Stimulated activated CD4-positive, alpha-beta T cell treated with anti-CD3 and anti-CD28 coated beads, Interleukin-1b, Interleukin-23, amount 100 ng/mL, for 24 hours (primary cell): ENCODE results near the gene CSE1L.
"Not testable (repeated sequence)": the region's sequence is repeated elsewhere in the genome, so short reads cannot be mapped to it uniquely, and the experiment has no call there.

Experiments
- DNase-seq, 4 experiments: peaks; one replicate each; pipeline ENCODE4 v3.0.0-alpha.2; 2020; ENCODE audit warnings: low read depth in 4 of 4, low spot score in 1 of 4

The CSE1L gene, protein sequence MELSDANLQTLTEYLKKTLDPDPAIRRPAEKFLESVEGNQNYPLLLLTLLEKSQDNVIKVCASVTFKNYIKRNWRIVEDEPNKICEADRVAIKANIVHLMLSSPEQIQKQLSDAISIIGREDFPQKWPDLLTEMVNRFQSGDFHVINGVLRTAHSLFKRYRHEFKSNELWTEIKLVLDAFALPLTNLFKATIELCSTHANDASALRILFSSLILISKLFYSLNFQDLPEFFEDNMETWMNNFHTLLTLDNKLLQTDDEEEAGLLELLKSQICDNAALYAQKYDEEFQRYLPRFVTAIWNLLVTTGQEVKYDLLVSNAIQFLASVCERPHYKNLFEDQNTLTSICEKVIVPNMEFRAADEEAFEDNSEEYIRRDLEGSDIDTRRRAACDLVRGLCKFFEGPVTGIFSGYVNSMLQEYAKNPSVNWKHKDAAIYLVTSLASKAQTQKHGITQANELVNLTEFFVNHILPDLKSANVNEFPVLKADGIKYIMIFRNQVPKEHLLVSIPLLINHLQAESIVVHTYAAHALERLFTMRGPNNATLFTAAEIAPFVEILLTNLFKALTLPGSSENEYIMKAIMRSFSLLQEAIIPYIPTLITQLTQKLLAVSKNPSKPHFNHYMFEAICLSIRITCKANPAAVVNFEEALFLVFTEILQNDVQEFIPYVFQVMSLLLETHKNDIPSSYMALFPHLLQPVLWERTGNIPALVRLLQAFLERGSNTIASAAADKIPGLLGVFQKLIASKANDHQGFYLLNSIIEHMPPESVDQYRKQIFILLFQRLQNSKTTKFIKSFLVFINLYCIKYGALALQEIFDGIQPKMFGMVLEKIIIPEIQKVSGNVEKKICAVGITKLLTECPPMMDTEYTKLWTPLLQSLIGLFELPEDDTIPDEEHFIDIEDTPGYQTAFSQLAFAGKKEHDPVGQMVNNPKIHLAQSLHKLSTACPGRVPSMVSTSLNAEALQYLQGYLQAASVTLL

GRCh38 chr20:49046087-49046900 lies at the start of gene CSE1L:
Gene CSE1L (plus strand): TSS chr20:49046312. CDS start chr20:49058464, 12,152 bp downstream.
- peak; percentile 85 to 95 (median 90) for DNase-seq

DNA sequence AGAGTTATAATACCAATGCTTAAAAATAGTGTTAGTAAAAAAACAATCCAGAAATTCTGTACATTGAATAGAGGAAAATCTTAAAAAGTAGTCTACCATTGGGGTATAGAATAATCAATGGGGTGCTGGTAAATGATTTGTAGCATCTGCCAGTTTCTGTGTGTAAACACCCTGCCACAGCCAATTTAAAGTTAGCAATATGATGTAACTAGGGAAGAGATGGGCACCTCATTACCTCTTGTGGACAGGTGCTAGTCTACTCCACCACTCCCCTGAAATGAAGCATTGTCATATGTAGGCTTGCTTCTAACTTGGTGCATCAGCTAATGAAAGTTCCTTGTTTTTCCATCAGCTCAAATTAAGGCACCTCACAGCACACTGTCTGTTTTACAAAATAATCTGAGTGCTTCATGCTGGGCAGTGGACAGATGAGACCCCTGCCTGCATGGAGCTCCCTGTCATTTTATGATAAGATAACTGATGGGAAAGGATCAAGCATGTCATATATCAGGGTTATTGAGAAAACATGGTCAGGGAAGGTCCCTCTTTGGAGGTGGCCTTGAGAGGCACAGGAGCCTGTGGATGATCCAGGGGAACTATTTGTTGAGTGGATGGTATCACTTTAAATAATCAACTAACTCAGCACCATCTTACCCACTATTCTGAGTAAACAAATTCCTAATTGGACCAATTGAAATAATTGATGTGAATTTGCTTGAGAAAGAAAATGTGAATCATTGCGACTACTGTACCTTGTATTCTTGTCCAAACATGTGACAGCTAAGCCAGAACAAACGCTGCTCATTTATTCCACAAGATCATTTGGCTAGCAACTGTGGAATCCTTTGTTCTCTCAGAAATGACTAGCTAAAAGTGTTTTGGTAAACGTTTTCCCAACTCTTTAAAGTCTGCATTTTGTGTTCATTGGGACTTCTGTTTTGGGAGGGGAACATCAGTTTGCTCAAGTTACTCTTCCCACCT lies 45.9 kb upstream of the CSE1L start:
- no peak for DNase-seq

DNA sequence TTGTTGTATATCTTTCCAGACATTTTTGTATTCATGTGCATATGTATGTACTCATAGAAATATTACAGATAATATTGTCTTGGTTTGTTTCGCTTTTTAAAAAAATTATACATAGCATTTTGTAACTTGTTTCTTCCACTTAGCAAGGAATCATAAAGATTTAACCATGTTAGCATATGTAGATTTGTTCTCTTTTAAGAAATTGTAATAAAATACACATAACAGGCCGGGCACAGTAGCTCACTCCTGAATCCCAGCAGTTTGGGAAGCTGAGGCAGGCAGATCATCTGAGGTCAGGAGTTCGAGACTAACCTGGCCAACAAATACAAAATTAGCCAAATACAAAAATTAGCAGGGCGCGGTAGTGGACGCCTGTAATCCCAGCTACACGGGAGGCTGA lies 44.4 kb upstream of the CSE1L start:
- DNase-seq = no peak

GRCh38 chr20:49006446-49006980 lies 39.6 kb upstream of the CSE1L start:
- no peak for DNase-seq

- DNase-seq = no peak
Measured at GRCh38 chr20:49009899-49010631, 36.0 kb upstream of the CSE1L start.

DNA sequence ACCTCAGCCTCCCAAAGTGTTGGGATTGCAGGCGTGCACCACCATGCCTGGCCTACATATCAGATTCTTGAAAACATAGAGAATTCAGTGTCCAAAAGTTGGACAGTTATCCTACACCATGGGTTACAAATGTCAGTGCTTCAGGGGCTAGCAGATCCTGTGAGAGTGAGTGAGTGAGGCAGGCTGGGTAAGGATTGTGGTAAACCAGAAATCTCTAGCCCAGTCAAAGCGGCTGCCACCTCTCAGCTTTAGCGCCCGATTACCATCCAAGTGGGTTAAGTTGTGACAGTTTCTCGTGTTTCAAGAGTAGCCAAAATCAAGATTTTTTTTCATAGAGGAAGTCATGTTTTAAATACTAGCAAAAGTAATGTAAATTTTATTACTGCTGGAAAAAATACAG lies 21.9 kb upstream of the CSE1L start:
- no peak for DNase-seq

DNA sequence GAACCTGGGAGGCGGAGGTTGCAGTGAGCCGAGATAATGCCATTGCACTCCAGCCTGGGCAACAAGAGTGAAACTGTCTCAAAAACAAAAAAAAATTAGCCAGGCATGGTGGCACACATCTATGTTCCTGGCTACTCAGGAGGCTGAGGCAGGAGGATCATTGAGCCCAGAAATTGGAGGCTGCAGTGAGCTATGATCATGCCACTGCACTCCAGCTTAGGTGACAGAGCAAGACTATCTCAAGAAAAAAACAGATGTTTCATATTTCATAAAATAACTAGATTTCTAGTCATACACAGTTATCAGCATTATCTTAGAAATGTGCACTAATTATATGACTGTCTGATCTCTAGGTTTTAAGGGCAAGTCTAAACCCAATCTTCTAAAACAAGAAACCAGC lies 17.9 kb upstream of the CSE1L start:
- not testable (repeated sequence) for DNase-seq

- DNase-seq = no peak
Measured at GRCh38 chr20:49028684-49029083, 17.4 kb upstream of the CSE1L start.

GRCh38 chr20:49029203-49029602 lies 16.9 kb upstream of the CSE1L start:
- DNase-seq = no peak

DNA sequence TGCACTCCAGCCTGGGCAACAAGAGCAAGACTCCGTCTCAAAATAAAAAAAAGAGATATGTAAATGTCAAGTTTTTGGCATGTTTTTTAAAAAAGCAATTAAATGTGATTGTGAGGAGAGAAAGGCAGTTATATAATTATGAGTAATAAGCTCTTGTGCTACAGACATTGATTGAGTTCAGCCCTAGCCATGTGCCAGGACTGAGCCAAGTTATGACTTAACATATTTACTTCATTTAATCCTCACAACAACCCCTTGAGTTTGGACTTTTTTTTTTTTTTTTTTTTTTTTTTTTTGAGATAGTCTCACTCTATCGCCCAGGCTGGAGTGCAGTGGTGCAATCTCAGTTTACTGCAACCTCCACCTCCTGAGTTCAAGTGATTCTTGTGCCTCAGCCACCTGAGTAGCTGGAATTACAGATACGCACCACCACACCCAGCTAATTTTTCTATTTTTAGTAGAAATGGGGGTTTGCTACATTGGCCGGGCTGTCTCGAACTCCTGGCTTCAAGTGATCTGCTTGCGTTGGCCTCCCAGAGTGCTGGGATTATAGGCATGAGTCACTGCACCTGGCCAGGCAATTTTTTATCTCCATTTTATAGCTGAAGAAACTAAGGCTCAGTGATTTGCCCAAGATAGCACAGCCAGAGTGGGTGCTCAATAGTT lies 15.0 kb upstream of the CSE1L start:
- DNase-seq = no peak

DNA sequence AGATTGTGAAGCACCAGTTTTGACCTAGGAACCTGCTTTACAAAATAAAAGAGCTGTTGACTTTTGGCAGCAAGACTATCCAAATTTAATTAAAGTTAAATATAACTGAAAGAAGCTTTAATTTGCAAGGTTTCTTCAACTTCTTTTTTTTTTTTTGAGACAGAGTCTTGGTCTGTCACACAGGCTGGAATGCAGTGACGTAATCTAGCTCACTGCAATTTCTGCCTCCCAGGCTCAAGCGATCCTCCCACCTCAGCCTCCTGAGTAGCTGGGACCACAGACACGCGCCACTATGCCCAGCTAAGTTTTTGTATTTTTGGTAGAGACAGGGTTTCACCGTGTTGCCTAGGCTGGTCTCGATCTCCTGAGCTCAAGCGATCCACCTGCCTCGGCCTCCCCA lies 13.7 kb upstream of the CSE1L start:
- DNase-seq = no peak

- no peak for DNase-seq
Measured at GRCh38 chr20:49034070-49034732, 11.9 kb upstream of the CSE1L start.

DNA sequence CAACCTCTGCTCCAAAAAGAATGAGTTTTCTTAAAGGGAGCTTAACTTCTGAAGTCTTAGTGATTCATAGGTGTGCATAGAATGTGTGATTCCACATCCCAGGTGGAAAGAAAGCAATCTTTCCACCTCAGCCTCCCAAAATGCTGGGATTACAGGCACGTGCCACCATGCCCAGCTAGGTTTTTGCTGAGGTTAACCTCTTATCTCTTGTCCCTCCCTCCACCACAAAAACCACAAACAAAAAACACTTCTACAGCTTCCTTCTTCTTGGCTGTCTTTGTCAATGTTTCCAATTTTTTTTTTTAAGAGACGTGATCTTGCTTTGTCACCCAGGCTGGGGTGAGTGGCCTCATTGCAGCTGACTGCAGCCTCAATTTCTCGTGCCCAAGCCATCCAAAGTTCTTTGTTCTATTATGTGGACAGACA lies 8.1 kb upstream of the CSE1L start:
- no peak for DNase-seq

- DNase-seq = no peak
Measured at GRCh38 chr20:49039854-49040253, 6.3 kb upstream of the CSE1L start.

- DNase-seq = no peak
Measured at GRCh38 chr20:49043000-49043399, 3.1 kb upstream of the CSE1L start.

DNA sequence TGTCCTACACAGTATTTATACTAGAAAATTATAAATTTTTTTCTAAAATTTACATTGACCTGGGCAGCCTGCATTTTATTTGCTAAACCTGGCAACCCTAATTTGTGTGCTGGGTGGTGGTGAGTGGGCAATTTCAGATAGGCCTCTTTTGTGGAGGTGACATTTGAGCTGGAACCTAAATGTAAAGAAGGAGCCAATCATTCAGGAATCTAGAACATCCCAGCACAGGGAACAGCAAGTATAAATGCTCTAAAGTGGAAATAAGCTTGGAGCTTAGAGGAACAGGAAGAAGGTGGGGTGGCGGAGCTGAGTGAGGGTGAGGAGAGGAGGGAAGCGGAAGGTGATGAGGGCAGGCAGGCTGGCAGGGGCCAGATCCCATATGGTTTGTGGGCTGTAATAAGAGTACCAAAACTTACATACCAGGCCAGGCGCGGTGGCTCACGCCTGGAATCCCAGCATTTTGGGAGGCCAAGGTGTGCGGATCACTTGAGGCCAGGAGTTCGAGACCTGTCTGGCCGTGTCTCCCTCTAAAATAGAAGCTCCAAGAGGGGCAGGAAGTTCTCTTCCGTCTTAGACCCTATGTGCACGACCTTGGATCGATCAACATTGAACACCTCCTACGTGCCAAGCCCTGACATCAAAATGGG lies 549 bp upstream of the CSE1L start:
- no peak for DNase-seq

DNA sequence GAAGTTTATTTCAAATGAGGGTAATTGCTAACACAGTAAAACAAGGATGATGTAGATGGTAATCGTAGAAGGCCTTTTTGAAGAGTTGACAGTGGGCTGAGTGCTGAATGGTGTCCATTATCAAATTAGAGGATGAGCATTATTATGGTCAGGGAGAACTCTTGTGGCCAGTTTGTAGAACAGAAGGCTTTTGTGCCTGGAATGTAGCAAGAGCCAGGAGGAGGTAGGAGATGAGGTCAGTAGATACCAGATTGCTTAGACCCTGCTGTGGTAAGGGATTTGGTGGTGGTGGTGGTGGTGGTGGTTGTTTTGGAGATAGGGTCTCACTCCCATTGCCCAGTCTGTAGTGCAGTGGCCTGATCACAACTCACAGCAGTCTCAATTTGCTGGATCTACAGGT lies 6.2 kb downstream of the CSE1L start:
- no peak for DNase-seq
